GM12878 (cell line): ENCODE data around the gene CARS2. TPM values are rescaled to one million over a fixed set of nuclear protein-coding genes. Genes with fewer than 3 reads are reported as not detected.

Experiments
- ATAC-seq: fragments of 200-7000 bp; cut with Tn5 transposase; 3 replicates; pipeline ENCODE4 v1.9.1; 2020; ENCODE audit warnings: mild to moderate bottlenecking, moderate library complexity
- BruUV-seq: library from RNA; stranded (reverse); fragments of 400-500 nt; replicated peaks from 2 replicates; lab custom pipeline; 2021; lab: Mats Ljungman, UMichigan
- CTCF ChIA-PET: fragments of 300-600 bp; sonication (Branson Sonifier 250); formaldehyde crosslinking; extraction: SDS; loops from one replicate; lab custom pipeline; 2021; ENCODE audit warnings: inconsistent platforms; lab: Yijun Ruan, JAX
- POLR2A ChIA-PET: fragments of 350-600 bp; formaldehyde crosslinking; extraction: SDS; loops from one replicate; lab custom pipeline; 2021; ENCODE audit warnings: inconsistent platforms; lab: Charles Lee
- RAD21 ChIA-PET: fragments of 300-600 bp; sonication (Branson Sonifier 250); formaldehyde crosslinking; loops from one replicate; lab custom pipeline; 2023; ENCODE audit warnings: antibody characterized with exemption; ENCODE audit not compliant: unreplicated experiment; lab: Charles Lee
- SMC1A ChIA-PET: fragments of 300-600 bp; sonication (Branson Sonifier 250); formaldehyde crosslinking; loops from one replicate; lab custom pipeline; 2023; ENCODE audit not compliant: unreplicated experiment, uncharacterized antibody; lab: Charles Lee
- DNase-seq: peaks from one replicate; pipeline ENCODE4 v3.0.0-alpha.2; 2011; ENCODE audit warnings: low read depth, low spot score
- FAIRE-seq: peaks from 3 replicates; lab custom pipeline; 2011; peaks lifted over from hg19 to GRCh38; lab: Jason Lieb, UNC
- H2AFZ ChIP-seq: 2 replicates; pipeline ENCODE4 v1.6.0; 2011; ENCODE audit warnings: low read depth, low read length, control low read depth; ENCODE audit not compliant: control insufficient read depth
- H3K27ac ChIP-seq: 2 replicates; pipeline ENCODE4 v1.5.1; 2011; ENCODE audit warnings: control low read depth; ENCODE audit not compliant: control insufficient read depth, insufficient read depth
- H3K27me3 ChIP-seq, 2 experiments: replicated peaks in 1 of 2; 2 replicates each; pipeline versions ENCODE4 v1.6.0 to v1.6.1; 2011; ENCODE audit warnings: low read length in 1 of 2; ENCODE audit not compliant: control insufficient read depth in 2 of 2, insufficient read depth in 2 of 2
- H3K36me3 ChIP-seq, 2 experiments: 2 replicates each; pipeline ENCODE4 v1.5.1; 2011; ENCODE audit warnings: low read length in 1 of 2; ENCODE audit not compliant: control insufficient read depth in 2 of 2, insufficient read depth in 2 of 2
- H3K4me1 ChIP-seq: 2 replicates; pipeline ENCODE4 v1.6.1; 2011; ENCODE audit warnings: mild to moderate bottlenecking, low read length, moderate library complexity, mixed read lengths; ENCODE audit not compliant: control insufficient read depth, insufficient read depth
- H3K4me2 ChIP-seq: 2 replicates; pipeline ENCODE4 v1.6.0; 2011; ENCODE audit warnings: control low read depth; ENCODE audit not compliant: control insufficient read depth, insufficient read depth
- H3K4me3 ChIP-seq: fragments of 200-600 bp; sonication (generic); 2 replicates; pipeline ENCODE4 v1.5.1; 2016
- H3K79me2 ChIP-seq: 2 replicates; pipeline ENCODE4 v1.6.0; 2011; ENCODE audit warnings: low read length; ENCODE audit not compliant: control insufficient read depth, insufficient read depth
- H3K9ac ChIP-seq: 2 replicates; pipeline ENCODE4 v1.8.0; 2011; ENCODE audit warnings: low read length, control low read depth, mixed read lengths; ENCODE audit not compliant: control insufficient read depth, insufficient read depth
- H3K9me3 ChIP-seq: replicated peaks from 3 replicates; pipeline ENCODE4 v1.5.1; 2011; ENCODE audit warnings: mild to moderate bottlenecking, low read length; ENCODE audit not compliant: control insufficient read depth, insufficient read depth
- H4K20me1 ChIP-seq: 2 replicates; pipeline ENCODE4 v1.6.0; 2011; ENCODE audit not compliant: control insufficient read depth, insufficient read depth
- CHD2 ChIP-seq: IDR thresholded peaks from 2 replicates; pipeline ENCODE4 v1.6.1; 2011; ENCODE audit warnings: low read depth, low read length, improper control_type of control experiment, borderline replicate concordance
- EZH2 ChIP-seq: IDR thresholded peaks from 2 replicates; pipeline ENCODE4 v1.6.1; 2012; ENCODE audit warnings: low read depth, mild to moderate bottlenecking, control low read depth, inconsistent platforms, low read length, borderline replicate concordance; ENCODE audit not compliant: control insufficient read depth
- MEF2B ChIP-seq: fragments of 450-650 bp; IDR thresholded peaks from 2 replicates; pipeline ENCODE4 v1.6.1; 2018; ENCODE audit warnings: mild to moderate bottlenecking, moderate library complexity; ENCODE audit not compliant: partially characterized antibody, poor library complexity, severe bottlenecking
- NFIC ChIP-seq: IDR thresholded peaks from 2 replicates; pipeline ENCODE4 v1.6.1; 2012; ENCODE audit warnings: low read depth, mild to moderate bottlenecking, inconsistent platforms, low read length, moderate library complexity
- NR2F1 ChIP-seq: fragments of 450-650 bp; conservative IDR thresholded peaks from 2 replicates; pipeline ENCODE4 v1.6.1; 2017; ENCODE audit warnings: mild to moderate bottlenecking
- RB1 ChIP-seq: fragments of 450-650 bp; formaldehyde crosslinking; IDR thresholded peaks from 2 replicates; pipeline ENCODE4 v1.6.1; 2017; ENCODE audit warnings: mild to moderate bottlenecking, borderline replicate concordance
- STAT1 ChIP-seq: fragments of 450-650 bp; conservative IDR thresholded peaks from 2 replicates; pipeline ENCODE4 v1.6.1; 2014; ENCODE audit warnings: antibody characterized with exemption, mild to moderate bottlenecking
- SUZ12 ChIP-seq: fragments of 200-600 bp; sonication (generic); IDR thresholded peaks from one replicate; pipeline ENCODE4 v1.6.1; 2018; ENCODE audit warnings: antibody characterized with exemption, mild to moderate bottlenecking; ENCODE audit not compliant: unreplicated experiment
- TCF3 ChIP-seq: IDR thresholded peaks from 2 replicates; pipeline ENCODE4 v1.6.1; 2012; ENCODE audit warnings: low read depth, mild to moderate bottlenecking, low read length, borderline replicate concordance; ENCODE audit not compliant: insufficient read depth
- WGBS: methylation state at CpG from one replicate; pipeline ENCODE4 v1.1.6; 2016; ENCODE audit warnings: low lambda C conversion rate; ENCODE audit not compliant: insufficient replicate concordance, insufficient coverage; ENCODE audit errors: missing lambda C conversion rate; 5-methylcytosine and 5-hydroxymethylcytosine counted together
- in situ Hi-C: fragments of 300-500 bp; cut with MboI; formaldehyde crosslinking; loops from 9 replicates; pipeline ENCODE4 v1.14.3; 2018; ENCODE audit warnings: mixed read lengths
- intact Hi-C: fragments of 100-400 bp; cut with micrococcal nuclease; formaldehyde crosslinking; loops from one replicate; pipeline ENCODE4 v1.14.2; 2022; ENCODE audit not compliant: unreplicated experiment
- polyA plus RNA-seq, 11 experiments: library from polyadenylated mRNA; depleted of rRNA in 4 of 11; unstranded in 6 of 11; stranded (reverse) in 5 of 11; fragments of >200 nt; fragmentation: Nextera tagmentation in 4 of 11; fragmentation: Illumina TruSeq in 1 of 11; extraction: Ambion mirVana in 4 of 11; extraction: Trizol in 1 of 11; gene quantifications; 1 replicate in 1 of 11; 2 replicates in 10 of 11; pipeline versions ENCODE4 v1.2.1 to v1.2.3, GENCODE V29; 2011 to 2016; ENCODE audit warnings: inconsistent platforms in 2 of 11, missing spikeins in 2 of 11, low read depth in 1 of 11
- total RNA-seq, 4 experiments: library from RNA; depleted of rRNA in 3 of 4; stranded (reverse); fragments of >200 nt in 3 of 4; fragmentation: Illumina TruSeq in 1 of 4; extraction: Trizol in 1 of 4; gene quantifications; 2 replicates each; pipeline versions ENCODE4 v1.2.1 to v1.2.3, GENCODE V29; 2013 to 2021
- TF ChIP-seq, protein P1 (sequence below): IDR thresholded peaks from 2 replicates; pipeline ENCODE4 v1.6.1; 2011; ENCODE audit warnings: borderline replicate concordance, low read depth, mild to moderate bottlenecking, moderate library complexity, low read length; ENCODE audit not compliant: insufficient read depth, poor library complexity, severe bottlenecking
- TF ChIP-seq, protein P2 (sequence below): IDR thresholded peaks from 2 replicates; pipeline ENCODE4 v1.6.1; 2012; ENCODE audit warnings: low read depth, low read length, improper control_type of control experiment
- TF ChIP-seq, protein P3 (sequence below): IDR thresholded peaks from 2 replicates; pipeline ENCODE4 v1.6.1; 2011; ENCODE audit warnings: mild to moderate bottlenecking, low read depth, low read length, moderate library complexity; ENCODE audit not compliant: insufficient replicate concordance

The CARS2 gene
- total and polyA plus RNA-seq, 10 of the 15 experiments (the other 5 are each of a cell fraction or from before 2014, with no cell fraction given), result 4.2 to 101 (median 61.5) TPM

DNA sequence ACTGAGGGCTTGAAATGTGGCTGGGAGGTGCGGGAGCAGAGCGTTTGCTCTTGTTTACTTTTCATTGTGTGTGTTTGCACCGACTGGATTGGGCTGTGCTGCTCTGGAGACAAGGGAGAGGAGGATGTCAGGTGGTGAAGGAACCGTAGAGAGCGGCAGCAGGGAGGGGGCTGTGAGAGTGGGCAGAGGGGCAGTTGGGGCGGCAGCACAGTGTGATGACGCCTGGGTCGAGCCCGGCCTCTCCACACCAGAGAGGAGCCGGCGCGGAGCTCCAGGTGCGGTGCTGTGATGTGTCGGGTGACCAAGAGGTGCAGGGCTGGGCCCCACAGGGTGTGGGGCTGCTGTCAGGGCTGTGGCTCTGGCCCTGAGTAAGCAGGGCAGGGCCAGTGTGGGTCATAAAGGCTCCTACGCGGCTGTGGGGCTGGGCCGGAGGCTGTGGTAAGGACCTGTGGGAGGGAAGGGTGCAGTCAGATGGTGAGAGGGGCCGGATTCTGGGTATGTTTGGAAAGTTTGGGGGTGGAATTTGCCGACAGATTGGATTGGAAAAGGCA, 80.1 kb downstream of the CARS2 start (continued):
- no peak for TF ChIP-seq STAT1
- no peak for TF ChIP-seq EZH2
- no peak for TF ChIP-seq RB1
- no peak for TF ChIP-seq SUZ12

DNA sequence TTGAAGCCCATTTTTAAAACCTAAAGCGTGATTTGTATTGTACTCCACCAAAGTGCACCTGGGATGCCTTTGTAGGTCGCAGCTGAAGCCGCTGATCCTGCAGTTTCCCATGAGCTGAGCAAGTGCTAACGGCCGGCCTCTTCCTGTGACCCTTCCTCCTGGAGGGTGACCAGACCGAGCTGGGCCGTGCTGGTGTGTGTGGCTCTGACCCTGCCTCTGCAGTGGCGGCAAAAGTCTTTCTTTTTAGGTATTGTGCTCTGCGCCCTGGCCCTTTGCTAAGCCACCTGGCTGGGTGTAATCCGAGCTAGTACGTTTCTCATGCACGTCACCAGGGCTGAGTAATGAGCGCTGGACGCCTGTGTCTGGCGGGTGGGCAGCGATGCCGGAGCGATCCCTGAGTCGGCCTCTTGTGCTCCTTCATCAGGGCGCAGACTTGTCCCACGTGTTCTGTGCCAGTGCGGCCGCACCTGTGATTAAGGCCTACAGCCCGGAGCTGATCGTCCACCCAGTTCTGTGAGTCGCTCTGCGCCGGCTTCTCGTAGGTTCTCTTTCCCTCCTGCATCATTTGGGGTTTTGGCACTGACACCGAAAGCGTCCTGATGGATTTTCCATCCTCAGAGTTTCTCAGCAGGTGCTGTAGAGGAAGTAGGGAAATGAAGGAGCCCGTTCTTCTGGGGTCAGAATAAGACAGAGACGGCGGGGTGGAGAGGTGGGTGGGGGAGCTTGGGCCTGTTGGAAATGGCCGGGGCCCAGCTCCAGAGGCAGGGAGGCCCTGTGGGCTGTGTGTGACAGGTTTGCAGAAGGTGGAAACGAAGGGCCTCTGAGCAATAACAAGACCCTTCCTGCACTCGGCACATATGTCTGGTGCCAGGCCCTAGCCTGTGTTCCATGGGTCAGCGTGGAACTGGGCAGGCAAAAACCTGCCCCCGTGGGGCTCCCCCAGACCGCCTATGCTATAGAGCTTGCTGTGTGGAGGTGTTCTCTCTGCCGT, 80.9 kb downstream of the CARS2 start:
- no peak overlapping the region for H3K27ac ChIP-seq
- H3K9ac ChIP-seq, result no peak overlapping the region
- peaks cover 6% of the 10 kb centered on the region; the same call in 1 of the 2 replicates for H4K20me1 ChIP-seq
- no peaks in the 10 kb centered on the region for H3K9me3 ChIP-seq
- no peak overlapping the region for H3K4me2 ChIP-seq
- ATAC-seq, result no peak
- BruUV-seq, result no TSS peak
- H3K4me3 ChIP-seq, result no peak overlapping the region
- no peak for DNase-seq
- H2AFZ ChIP-seq, result no peak overlapping the region
- WGBS, result 95% methylated on average over 40 of the region's 41 CpGs
- no peak for FAIRE-seq
- POLR2A ChIA-PET, result interaction anchor here (0.8 kb wide), 1 partner anchor 15 kb away, joined by 3 read pairs; no protein-coding TSS in a partner anchor
- intact Hi-C loops, result no loop called here
- in situ Hi-C loops, result no loop called here
- no peaks in the 10 kb centered on the region for H3K4me1 ChIP-seq
- peaks cover 29% of the 10 kb centered on the region for H3K79me2 ChIP-seq
- SMC1A ChIA-PET, result interaction anchor here (1.0 kb wide), 1 partner anchor 169 kb away, joined by 5 read pairs; no protein-coding TSS in a partner anchor
- H3K36me3 ChIP-seq, result peaks cover 16 to 19% of the 10 kb centered on the region in 2 experiments
- TF ChIP-seq NR2F1, result no peak
- TF ChIP-seq TCF3, result 0 out of 2 replicates have a peak, but pooled peaks have one; percentile 70
- TF ChIP-seq, protein P1, sequence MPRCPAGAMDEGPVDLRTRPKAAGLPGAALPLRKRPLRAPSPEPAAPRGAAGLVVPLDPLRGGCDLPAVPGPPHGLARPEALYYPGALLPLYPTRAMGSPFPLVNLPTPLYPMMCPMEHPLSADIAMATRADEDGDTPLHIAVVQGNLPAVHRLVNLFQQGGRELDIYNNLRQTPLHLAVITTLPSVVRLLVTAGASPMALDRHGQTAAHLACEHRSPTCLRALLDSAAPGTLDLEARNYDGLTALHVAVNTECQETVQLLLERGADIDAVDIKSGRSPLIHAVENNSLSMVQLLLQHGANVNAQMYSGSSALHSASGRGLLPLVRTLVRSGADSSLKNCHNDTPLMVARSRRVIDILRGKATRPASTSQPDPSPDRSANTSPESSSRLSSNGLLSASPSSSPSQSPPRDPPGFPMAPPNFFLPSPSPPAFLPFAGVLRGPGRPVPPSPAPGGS, result peak; percentile 95
- no peak for TF ChIP-seq MEF2B
- TF ChIP-seq CHD2, result no peak
- no peak for TF ChIP-seq NFIC
- TF ChIP-seq, protein P2, sequence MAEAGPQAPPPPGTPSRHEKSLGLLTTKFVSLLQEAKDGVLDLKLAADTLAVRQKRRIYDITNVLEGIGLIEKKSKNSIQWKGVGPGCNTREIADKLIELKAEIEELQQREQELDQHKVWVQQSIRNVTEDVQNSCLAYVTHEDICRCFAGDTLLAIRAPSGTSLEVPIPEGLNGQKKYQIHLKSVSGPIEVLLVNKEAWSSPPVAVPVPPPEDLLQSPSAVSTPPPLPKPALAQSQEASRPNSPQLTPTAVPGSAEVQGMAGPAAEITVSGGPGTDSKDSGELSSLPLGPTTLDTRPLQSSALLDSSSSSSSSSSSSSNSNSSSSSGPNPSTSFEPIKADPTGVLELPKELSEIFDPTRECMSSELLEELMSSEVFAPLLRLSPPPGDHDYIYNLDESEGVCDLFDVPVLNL, result no peak
- TF ChIP-seq, protein P3, sequence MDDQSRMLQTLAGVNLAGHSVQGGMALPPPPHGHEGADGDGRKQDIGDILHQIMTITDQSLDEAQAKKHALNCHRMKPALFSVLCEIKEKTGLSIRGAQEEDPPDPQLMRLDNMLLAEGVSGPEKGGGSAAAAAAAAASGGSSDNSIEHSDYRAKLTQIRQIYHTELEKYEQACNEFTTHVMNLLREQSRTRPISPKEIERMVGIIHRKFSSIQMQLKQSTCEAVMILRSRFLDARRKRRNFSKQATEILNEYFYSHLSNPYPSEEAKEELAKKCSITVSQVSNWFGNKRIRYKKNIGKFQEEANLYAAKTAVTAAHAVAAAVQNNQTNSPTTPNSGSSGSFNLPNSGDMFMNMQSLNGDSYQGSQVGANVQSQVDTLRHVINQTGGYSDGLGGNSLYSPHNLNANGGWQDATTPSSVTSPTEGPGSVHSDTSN, result peak; percentile 51
- RAD21 ChIA-PET, result interaction anchor here (0.6 kb wide), 1 partner anchor 53 kb away, joined by 3 read pairs; no protein-coding TSS in a partner anchor
- CTCF ChIA-PET, result interaction anchor here (0.9 to 1.7 kb wide), 3 partner anchors 19 to 169 kb away, joined by 3 to 5 read pairs (median 4); no protein-coding TSS in a partner anchor
- H3K27me3 ChIP-seq, result no peaks in the 10 kb centered on the region
